Hematopoietic multipotent progenitor cell (in vitro differentiated cells): ENCODE results near the gene ANKRD34A. TPM values are rescaled to one million over a fixed set of nuclear protein-coding genes. Genes with fewer than 3 reads are reported as not detected.
A peak's percentile ranks its signal among the peaks of the same experiment; 100 is the strongest.

ENCODE experiments used
- DNase-seq, 3 donors: peaks; one replicate each; pipeline ENCODE4 v3.0.0-alpha.2; 2011 to 2015; ENCODE audit warnings: low read depth in 2 of 3, low spot score in 2 of 3
- total RNA-seq: library from RNA; depleted of rRNA; stranded (reverse); fragments of >200 nt; gene quantifications from one replicate; pipeline ENCODE4 v1.2.3, GENCODE V29; 2012

ANKRD34A gene
- total RNA-seq, 1 donor = 0.27 TPM

DNA sequence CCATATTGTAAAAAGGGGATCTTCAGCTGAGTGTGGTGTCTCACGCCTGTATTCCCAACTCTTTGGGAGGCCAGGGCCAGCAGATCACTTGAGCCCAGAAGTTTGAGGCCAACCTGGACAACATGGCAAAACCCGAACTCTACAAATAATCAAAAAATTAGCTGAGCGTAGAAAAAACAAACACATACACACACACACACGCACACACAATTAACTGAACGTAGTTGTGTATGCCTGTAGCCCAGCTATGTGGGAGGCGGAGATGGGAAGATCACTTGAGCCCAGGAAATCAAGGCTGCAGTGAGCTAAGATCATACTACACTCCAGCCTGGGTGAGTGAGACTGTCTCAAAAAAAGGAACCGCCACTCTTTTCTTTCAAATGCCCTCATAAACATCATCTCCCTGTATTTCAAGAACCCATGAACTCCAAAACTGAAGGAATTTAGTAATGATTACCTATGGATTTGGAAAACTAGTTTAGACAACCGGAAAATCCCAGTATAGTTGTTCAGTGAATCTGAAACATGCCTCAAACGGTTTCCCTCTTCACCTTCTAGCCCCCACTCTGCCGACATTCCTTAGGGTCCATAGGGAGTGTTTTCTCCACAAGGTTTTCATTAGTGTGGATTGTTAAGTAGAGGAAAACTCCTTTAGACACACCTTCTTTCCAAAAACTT is 27.5 kb upstream of the ANKRD34A start:
- no peak for DNase-seq

DNA sequence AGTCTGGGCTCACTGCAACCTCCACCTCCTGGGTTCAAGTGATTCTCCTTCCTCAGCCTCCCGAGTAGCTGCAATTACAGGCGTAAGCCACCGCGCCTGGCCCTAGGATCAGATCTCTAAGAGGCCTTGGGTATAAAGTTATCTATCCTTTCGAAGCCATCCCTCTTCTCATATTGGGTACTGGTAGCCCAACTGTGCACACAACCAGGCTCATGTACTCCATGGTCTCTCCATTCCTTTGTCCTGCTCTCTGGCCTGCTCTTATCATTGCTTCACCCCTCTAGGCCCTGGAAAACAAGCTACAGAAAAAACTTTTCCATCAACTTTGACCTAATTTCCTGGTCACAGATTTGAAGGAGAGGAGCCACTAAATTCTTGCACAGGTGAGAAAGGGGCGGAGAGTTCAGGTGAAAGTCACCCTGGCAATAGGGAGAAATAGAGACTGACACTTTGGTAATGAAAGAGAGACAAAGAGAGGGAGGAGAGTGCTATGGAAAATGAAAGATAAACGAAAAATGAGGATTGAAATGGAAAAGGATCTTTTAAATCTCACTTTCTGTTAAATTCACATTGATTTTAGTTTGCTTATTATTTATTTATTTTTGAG is 26.0 kb upstream of the ANKRD34A start:
- no peak for DNase-seq

DNA sequence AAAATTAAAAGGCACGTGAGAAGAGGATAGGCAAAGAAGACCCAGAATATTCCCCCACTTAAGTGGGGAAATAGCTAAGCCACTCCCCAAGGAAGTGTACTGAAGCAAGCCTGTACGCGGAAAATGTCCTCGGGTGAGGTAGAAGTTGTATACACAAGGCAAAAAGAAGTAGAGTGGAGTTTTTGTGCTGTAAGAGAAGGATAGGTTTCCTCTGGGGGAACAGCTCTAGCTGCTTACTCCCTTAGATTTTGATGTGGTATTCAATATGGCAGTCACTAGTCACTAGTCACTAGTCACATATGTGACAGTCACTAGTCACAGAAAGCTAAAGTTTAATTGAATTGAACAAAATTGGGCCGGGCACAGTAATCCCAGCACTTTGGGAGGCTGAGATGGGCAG is 24.4 kb upstream of the ANKRD34A start:
- DNase-seq = no peak

DNA sequence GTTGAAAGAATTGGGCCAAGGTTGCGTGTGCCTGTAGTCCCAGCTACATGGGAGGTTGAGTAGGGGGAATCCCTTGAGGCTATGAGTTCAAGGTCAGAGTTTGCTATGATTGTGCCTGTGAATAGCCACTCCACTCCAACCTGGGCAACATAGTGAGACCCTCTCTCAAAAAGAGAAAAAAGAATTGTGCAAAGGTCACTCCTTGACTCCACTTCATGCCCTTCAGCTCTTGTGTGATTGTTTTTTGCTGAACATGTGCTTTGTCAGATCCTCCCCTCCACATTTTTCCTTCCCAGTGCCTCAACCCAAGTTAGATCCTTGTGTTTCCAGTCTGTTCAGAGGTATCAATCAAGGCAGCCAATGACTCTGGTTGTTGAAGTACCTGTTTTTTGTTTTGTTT is 23.6 kb upstream of the ANKRD34A start:
- DNase-seq = no peak

DNA sequence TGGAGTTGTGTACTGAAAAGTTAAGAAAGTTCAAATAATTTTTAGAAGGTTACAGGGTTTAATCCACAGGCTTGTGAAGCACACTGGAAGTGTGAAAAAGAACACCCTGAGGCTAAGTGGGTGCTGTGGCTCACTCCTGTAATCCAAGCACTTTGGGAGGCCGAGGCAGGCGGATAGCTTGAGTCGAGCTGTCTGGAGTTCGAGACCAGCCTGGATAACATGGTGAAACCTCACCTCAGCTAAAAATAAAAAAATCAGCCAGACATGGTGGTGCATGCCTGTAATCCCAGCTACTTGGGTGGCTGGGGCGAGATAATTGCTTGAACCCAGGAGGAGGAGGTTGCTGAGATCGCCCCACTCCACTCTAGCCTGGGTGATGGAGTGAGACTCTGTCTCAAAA is 22.2 kb upstream of the ANKRD34A start:
- DNase-seq = no peak

DNA sequence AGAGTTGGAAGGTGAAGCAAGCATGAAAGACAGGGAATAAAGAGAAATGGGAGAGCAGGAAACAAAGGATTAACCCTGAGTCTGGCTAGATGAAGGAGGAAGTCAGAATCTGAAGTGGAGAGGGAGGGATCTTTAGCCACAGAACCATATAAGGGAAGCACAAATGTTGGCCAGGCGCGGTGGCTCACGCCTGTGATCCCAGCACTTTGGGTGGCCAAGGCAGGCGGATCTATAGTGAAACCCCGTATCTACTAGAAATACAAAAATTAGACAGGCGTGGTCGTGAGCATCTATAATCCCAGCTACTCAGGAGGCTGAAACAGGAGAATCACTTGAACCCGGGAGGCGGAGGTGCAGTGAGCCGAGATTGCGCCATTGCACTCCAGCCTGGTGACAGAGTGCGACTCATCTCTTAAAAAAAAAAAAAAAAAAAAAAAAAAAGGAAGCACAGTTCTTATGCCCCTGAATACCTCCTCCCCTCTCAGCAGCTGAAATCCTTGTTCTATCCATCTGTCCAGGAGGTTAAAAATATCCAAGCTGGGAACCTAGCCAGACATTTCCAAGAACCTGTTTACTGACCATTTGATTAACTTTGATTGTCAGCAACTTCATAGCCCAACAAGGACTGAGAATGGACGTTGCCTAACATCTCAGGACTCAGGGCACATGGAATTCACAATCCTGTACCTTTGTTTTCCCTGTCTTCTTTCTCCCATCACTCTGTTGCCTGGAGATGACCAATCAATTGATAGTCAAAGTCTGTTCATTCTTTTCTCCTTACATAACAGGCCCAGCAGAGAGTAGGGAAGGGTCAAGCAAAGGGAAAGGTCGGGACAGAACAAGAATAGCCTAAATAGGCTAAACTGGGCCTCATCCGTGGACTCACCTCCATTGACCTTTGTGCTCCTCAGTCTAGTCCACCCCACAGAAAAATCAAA is 21.4 kb upstream of the ANKRD34A start:
- no peak for DNase-seq

DNA sequence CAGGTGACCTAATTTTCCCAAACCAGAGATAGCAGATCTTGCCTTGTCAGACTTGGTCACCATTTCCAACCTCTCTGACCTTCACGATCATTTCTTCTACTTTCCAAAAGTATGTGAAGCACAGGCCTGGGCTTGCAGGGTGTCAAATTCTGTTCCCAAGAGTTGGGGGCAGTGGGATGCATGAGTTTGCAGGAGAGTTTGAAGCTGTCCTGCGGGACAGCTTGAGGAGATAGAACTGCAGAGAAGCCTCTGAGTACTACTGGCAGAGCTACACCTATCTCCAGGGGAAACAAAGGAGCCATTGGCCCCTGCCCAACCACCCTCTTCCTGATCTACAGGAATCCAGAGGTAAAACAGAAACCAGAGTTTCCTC is 20.7 kb upstream of the ANKRD34A start:
- DNase-seq = no peak

DNA sequence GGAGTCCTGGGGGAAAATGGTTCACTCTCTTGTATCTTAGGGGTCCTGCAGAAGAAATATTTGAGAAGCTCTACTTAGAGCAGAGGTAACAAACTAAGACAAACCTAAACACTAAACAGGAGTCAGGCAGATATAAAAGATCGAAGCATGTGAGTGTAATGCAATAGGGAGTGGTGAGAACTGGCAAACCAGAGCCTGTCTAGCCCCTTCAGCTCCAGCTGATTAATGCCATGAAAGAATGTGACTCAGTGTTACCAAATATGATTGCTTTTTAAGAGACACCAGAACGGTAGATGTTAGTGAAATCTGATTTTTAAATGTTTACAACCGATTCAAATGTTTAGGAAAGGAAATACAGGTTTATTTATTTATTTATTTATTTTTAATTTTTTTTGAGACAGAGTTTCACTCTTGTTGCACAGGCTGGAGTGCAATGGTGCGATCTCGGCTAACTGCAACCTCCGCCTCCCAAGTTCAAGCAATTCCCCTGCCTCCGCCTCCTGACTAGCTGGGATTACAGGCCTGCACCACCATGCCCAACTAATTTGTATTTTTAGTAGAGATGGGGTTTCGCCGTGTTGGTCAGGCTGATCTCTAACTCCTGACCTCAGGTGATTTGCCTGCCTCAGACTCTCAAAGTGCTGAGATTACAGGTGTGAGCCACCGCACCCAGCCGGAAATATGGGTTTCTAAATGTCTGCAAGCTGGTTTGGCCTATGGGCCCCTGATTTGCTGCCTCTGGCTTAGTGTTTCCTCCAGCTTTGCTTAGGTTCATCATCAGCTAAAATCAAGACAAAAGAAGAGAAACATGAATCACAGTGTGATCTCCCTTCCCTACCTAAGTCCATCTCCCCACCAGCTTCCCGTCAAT is 19.8 kb upstream of the ANKRD34A start:
- DNase-seq = no peak

DNA sequence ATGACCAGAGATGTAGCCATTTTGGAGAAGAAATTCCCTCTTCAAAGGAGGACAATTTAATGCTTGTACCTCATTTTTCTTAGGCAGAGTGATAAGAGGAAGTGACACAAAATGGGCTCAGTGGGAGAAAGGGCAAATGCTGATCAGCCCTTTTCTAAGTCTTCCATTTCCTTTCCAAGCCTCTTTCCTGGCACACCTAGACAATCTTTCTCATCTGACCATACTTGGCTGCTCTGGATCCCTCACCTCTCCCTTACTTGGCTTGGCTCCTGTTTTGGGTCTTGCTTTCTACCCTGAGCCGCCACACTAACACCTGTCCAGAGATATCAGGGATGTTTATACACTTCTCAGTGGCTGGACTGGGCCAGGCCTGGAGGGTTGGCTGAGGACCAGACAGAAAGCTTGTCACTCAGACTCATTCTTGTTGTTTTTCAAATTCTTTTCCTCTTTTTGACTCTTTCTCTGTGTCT is 18.9 kb upstream of the ANKRD34A start:
- no peak for DNase-seq

DNA sequence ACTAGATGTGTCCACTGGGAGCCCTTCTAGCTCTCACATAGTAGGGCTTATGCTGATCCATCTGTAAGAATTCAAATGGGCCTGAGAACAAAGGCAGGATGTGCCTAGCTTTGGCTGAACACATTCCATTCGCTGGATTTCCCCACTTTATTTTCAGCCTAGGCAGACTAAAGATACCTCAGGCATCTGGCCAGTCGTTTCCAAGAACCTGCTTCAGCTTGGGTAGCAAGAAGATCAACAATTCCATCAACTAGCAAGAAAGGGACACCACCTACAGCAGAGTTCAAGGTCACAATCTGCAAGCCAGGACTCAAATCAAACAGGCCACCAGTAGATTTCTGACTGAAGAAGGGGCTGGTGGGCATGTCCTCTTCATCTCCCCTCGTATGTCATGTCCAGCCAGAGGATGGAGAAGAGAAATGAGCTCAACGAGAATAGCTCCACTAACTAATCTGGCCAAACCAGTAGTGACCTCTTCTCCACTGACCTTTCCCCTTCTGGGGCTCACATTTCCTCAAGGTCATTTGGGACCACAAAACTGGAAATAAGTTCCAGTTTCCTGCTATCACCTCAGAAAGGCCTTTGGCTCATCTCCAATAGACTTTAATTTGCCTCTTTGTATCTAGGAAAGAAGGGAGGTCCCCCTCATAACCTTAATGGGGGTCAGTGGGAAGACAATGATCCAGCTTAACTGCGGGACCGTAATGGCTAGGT is 17.8 kb upstream of the ANKRD34A start:
- DNase-seq = no peak

DNA sequence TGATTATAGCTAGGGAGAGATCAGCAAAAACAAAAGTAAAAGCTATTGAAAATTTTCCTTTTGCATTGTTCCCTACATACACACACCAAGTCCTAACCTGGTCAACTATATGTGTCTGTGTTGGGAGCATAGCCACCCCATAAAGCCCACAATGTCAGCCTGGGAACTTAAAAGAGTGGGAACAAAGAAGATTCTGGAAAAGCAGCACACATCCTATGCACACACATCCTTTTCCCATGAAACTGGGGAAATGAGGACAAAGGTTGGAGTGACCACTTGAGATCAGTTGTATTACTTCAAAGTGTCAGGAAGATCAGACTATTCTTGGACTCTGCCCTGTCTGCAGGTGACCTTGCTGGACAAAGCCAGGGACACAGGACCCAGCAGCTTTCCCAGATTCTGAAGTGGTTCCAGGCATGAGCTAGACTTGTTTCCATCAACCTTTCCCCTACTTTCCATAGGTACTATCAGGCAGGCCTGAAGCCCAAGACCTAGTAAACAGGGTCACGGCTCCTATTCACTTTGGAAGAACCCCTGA is 16.2 kb upstream of the ANKRD34A start:
- no peak for DNase-seq

DNA sequence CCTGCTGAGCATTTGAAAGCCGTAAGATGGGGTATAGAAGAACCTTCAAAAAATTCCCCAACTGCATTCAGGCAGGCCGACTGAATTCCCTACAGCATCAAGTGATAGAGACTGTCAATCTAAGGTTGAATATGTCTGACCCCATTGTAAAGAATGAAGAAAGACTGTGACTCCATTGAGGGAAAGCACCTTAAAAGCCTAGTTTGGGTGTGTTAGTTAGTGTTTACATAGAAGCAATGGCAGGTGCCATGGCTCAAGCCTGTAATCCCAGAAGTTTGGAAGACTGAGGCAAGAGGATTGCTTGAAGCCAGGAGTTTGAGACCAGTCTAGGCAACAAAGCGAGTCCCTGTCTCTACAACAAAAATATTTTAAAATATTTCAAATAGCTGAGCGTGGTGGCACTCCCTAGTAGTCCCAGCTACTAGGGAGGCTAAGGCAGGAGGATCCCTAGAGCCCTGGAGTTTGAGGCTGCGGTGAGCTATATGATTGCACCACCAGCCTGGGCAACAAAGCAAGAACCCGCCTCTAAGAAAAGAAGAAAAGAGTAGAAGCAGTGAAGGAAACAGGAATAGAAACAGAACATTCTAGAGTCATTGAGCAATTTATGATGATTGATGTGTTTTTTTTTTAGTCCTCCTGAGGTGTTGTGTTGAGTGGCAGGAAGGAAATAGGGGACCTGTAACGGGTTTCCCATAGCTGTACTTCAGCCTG is 15.5 kb upstream of the ANKRD34A start:
- peak in 1 of 3 donors; percentile 53 for DNase-seq

DNA sequence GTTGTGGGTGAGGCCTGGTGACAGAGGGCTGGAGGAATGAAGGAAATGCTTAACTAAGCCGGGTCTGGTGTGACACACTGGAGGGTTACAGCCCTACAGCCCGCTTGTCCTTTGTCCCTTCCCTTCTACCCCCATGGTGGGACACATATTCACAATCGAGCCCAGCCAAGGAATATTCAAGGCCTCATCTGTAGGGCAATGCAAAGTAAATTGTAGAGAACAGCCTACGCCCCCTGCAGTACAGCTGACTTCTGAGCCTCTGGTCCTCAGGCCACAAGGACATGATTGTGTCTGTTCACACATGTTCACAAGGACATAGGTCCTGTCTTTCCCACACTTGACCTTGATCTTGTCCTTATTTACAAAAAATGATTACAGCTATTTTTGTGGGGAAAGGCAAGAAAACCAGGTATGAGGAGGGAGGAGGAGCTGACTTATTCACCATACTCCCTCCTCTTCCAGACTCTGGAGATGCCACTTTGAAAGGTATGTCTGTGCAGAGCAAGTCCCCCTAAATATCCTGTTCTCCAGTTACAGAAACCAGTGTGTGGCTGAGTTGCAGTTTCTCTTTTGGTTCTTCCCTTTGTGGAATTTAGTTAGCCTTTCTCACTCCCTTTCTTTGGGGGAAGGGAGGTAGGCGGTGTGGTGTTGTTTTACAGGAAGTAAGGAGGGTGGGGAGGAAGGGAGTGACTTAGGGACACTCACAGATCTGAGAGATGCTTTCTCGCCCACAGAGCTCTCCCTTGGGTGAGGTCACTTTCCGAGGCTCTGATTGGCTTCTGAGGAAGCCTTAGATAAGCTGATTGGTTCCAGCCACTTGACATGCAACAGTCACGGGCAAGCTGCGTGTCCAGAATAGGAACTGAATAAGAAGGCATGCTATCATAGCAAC is 14.7 kb upstream of the ANKRD34A start:
- DNase-seq = peak; percentile 66 to 96 (median 92)

DNA sequence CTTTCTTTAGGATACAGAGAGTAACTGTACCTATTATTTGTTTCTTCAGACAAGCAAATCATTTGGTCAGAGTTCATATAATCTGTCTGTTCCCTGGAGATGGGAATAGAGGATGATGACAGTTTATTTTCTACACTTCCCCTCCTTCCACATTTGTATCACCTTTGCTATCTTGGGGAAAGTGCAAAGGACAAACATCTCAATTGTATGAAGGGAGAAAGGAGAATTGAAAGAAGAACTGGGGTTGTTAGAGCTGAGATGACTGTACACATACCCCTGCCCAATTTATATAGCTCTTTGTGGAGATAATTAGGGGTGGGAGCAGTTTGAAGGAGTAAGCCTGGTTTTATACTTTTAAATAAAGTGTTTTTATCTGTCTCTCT is 14.1 kb upstream of the ANKRD34A start:
- DNase-seq = no peak

DNA sequence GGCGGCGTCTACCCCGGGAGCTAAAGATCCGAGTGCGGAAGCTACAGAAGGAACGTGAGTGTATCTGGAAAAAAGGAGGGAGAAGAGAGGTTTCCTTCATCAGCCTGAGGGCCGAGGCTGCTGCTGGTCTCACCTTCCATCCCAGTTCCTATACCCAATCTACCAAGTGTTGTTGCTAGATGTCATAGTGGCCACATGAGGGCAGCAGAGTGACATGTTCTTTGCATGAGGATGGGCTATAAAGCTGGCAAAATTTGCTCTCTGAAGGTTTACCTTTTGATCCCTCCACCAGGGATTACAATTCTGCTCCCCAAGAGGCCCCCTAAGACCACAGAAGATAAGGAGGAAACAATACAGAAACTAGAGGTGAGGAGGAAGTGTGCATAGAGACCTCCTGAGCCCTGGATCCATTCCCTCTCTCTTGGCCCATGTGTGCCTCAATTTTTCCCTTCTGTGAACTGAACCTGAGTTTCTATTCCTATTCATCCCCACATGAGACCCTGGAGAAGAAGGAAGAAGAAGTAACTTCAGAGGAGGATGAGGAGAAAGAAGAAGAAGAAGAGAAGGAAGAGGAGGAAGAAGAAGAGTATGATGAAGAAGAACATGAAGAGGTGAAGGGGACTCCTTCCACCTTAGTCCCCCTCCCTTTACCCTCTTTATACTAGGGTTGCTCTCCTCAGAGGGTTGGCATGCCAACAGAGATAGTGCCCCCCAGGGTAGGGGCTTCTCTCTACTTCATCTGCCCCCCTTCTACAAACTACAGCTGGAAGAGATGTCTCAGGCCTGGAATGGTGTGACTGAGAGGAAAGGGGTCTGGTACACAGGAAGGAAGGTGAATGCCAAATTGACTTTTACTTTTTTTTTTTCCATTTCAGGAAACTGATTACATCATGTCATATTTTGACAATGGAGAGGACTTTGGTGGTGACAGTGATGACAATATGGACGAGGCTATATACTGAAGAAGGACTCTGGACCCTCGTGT is 13.4 kb upstream of the ANKRD34A start:
- peak in 2 of 3 donors; percentile 82 to 90 for DNase-seq

DNA sequence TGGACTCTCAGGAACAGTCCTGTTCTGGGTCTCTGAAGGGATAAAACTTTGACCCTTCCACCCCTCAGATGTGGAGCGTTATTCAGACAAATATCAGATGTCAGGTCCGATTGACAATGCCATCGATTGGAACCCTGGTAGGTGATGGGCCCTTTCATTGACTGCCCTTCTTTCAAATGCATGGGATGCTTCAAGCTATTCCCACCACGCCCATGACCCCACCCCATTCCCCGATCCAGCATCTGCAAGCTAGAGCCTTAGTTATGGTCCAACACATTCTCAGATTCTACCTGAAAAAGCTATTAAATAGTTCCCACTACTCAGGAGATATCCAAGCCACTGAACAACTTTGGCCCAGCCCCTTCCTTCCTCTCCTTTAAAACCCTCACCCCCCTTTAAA is 12.6 kb upstream of the ANKRD34A start:
- no peak for DNase-seq

DNA sequence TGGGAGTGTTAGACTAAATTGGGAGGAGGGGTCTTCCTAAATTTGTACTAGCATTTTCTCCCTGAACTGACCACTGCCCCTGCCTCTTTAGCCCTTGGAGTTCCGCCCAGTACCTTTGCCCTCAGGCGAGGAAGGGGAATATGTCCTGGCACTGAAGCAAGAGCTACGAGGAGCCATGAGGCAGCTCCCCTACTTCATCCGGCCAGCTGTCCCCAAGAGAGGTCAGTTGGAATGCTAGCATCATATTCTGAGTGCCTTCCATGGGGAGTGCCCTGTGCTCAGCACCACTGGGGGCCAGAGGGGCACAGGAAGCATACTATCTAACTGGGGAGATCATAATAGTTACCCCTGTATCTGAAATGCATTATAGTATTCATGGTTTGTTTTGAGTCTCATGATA is 10.8 kb upstream of the ANKRD34A start:
- no peak for DNase-seq
